ENCODE measurements around the gene NPY5R. TPM values are rescaled to one million over a fixed set of nuclear protein-coding genes. Genes with fewer than 3 reads are reported as not detected.

The NPY5R gene
- total RNA-seq, 2 donors from 2014 or later = 0.24 to 0.30 TPM

GRCh38 chr4:163395758-163396157 lies 52.1 kb downstream of the NPY5R start:
- no peaks in the 10 kb centered on the region for H3K27me3 ChIP-seq
- H3K4me3 ChIP-seq = peak overlapping the region; percentile 1 to 26
- no peaks in the 10 kb centered on the region for H3K9me3 ChIP-seq
- no peak for DNase-seq (ENCODE audit: low spot score)
- no peaks in the 10 kb centered on the region for H3K4me1 ChIP-seq
- no peaks in the 10 kb centered on the region for H3K36me3 ChIP-seq
- no peak overlapping the region for H3K27ac ChIP-seq
- TF ChIP-seq CTCF (IDR thresholded peaks at IDR 0.05) = no peak

DNA sequence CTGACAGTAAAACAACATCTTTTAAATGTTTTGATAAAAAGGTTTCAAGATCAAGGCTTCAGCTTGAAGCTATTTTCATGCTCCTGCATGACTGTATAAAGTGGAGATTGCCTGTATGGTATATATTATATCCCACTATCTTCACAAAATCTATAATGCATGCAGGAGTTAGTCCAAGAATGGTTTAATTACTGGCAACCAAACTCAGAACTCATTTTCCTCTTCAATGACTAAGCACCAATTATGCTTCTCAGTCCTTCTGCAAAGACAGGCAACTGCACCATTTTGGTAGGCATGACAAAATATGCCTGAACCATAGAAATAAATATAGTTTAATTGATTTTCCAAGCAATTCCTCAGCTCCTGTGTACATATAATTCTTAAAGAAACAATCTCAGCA lies 54.5 kb downstream of the NPY5R start:
- H3K4me3 ChIP-seq = no peak overlapping the region
- H3K4me1 ChIP-seq = no peaks in the 10 kb centered on the region
- no peak for TF ChIP-seq CTCF (IDR thresholded peaks at IDR 0.05)
- no peak overlapping the region for H3K27ac ChIP-seq
- no peaks in the 10 kb centered on the region for H3K9me3 ChIP-seq
- no peaks in the 10 kb centered on the region for H3K27me3 ChIP-seq
- no peak for DNase-seq (ENCODE audit: low spot score)
- no peaks in the 10 kb centered on the region for H3K36me3 ChIP-seq

GRCh38 chr4:163400911-163401310 lies 57.2 kb downstream of the NPY5R start:
- Histone ChIP-seq H3K27me3 (no peaks in the 10 kb centered on the region), H3K4me3 (no peak overlapping the region), H3K27ac (no peak overlapping the region), H3K36me3 (no peaks in the 10 kb centered on the region), H3K4me1 (no peaks in the 10 kb centered on the region), H3K9me3 (no peaks in the 10 kb centered on the region)
- DNase-seq (ENCODE audit: low spot score) = no peak
- no peak for TF ChIP-seq CTCF (IDR thresholded peaks at IDR 0.05)

Other genes starting within 250 kb of the NPY5R start
- gene NAF1, start 177.0 kb upstream of the NPY5R start, total RNA-seq = 10 to 100 TPM; 11.1 to 13.3 TPM
- gene NPY1R, start 11.3 kb upstream of the NPY5R start, total RNA-seq = 1 to 10 TPM; 4.0 to 4.4 TPM
- gene TKTL2, start 129.9 kb downstream of the NPY5R start, total RNA-seq = not detected
- gene TMA16, start 150.8 kb downstream of the NPY5R start, total RNA-seq = 10 to 100 TPM; 11.4 to 15.2 TPM